Lower lobe of right lung (tissue), 2 donors: ENCODE data around the gene TRMT11. TPM values are rescaled to one million over a fixed set of nuclear protein-coding genes. Genes with fewer than 3 reads are reported as not detected.

Experiments
- ATAC-seq, 2 donors: fragments of 200-7000 bp; cut with Tn5 transposase; one replicate each; pipeline ENCODE4 v1.9.1; 2020 to 2022; ENCODE audit warnings: mild to moderate bottlenecking in 2 of 2, moderate library complexity in 2 of 2
- DNase-seq: peaks from one replicate; pipeline ENCODE4 v3.0.0-alpha.2; 2020
- H3K27ac ChIP-seq: fragments of 200-600 bp; one replicate; pipeline ENCODE4 v1.8.0; 2022
- H3K27me3 ChIP-seq: fragments of 200-600 bp; one replicate; pipeline ENCODE4 v1.8.0; 2022; ENCODE audit warnings: low read depth
- H3K36me3 ChIP-seq: fragments of 200-600 bp; one replicate; pipeline ENCODE4 v1.8.0; 2022; ENCODE audit warnings: mild to moderate bottlenecking
- H3K4me1 ChIP-seq: fragments of 200-600 bp; one replicate; pipeline ENCODE4 v1.8.0; 2022
- H3K4me3 ChIP-seq: fragments of 200-600 bp; one replicate; pipeline ENCODE4 v1.8.0; 2022; ENCODE audit warnings: mild to moderate bottlenecking
- H3K9me3 ChIP-seq: fragments of 200-600 bp; one replicate; pipeline ENCODE4 v1.8.0; 2022
- intact Hi-C: fragments of 100-400 bp; cut with DNase I; formaldehyde crosslinking; loops from one replicate; pipeline ENCODE4 v1.11.0; 2022
- total RNA-seq: library from RNA; stranded (reverse); fragmentation: NEBNext Ultra II Directional; extraction: Animal tissue kit (Norgen Biotek cat#: 25700); gene quantifications from one replicate; pipeline ENCODE4 v1.2.1, GENCODE V29; 2021
- TF ChIP-seq, protein P1 (sequence below): fragments of 200-600 bp; IDR thresholded peaks from one replicate; pipeline ENCODE4 v1.8.0; 2022; ENCODE audit warnings: antibody characterized with exemption, mild to moderate bottlenecking
- donor health status: DM: no; HTN: yes; CAD: no; lungs with severe emphysema.

The TRMT11 gene
- total RNA-seq, 1 donor from 2014 or later = 17.1 TPM

DNA sequence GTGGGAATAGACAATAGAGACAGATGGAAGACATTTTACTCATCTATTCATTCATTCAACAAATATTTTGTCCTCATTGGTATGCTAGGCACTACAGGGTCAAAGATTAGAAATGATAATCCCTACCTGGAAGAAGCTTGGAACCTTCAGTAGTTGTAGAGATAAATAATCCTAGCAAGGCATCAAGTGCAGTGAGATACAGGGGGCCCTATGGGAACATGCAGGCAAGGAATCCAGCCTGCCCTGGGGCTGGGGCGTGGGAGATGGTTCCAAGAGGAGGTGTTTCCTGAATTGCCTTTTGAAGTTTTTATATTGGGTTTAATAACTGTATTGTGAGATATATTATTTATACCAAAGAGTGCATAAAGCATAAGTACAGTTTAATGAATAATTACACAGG, 64.5 kb downstream of the TRMT11 start:
- intact Hi-C loops = no loop called here
- ATAC-seq (no peak), DNase-seq (no peak)
- no peak overlapping the region for H3K4me3 ChIP-seq
- no peaks in the 10 kb centered on the region for H3K27me3 ChIP-seq
- no peak overlapping the region for H3K27ac ChIP-seq
- TF ChIP-seq, protein P1, sequence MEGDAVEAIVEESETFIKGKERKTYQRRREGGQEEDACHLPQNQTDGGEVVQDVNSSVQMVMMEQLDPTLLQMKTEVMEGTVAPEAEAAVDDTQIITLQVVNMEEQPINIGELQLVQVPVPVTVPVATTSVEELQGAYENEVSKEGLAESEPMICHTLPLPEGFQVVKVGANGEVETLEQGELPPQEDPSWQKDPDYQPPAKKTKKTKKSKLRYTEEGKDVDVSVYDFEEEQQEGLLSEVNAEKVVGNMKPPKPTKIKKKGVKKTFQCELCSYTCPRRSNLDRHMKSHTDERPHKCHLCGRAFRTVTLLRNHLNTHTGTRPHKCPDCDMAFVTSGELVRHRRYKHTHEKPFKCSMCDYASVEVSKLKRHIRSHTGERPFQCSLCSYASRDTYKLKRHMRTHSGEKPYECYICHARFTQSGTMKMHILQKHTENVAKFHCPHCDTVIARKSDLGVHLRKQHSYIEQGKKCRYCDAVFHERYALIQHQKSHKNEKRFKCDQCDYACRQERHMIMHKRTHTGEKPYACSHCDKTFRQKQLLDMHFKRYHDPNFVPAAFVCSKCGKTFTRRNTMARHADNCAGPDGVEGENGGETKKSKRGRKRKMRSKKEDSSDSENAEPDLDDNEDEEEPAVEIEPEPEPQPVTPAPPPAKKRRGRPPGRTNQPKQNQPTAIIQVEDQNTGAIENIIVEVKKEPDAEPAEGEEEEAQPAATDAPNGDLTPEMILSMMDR = no peak
- H3K9me3 ChIP-seq = no peaks in the 10 kb centered on the region
- H3K4me1 ChIP-seq = peaks cover 9% of the 10 kb centered on the region
- H3K36me3 ChIP-seq = peaks cover 24% of the 10 kb centered on the region

DNA sequence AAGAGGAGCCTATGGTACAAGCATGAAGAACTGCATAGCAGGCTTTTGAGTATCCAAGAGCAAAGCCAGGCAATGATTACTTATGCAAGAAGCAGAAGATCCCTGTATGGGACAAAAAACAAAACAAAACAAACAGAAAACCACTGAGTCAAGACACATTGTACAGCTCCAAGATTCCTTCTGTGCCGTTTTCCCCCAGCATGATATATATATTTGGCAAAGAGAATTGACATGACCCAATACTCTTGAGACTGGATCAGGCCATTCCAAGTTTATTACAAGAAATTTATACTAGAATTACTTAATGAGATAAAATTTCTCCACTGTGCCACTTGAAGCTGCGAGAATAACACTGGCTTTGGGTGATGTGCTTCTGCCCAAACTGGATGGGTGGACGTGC, 65.5 kb downstream of the TRMT11 start:
- intact Hi-C loops = no loop called here
- no peaks in the 10 kb centered on the region for H3K9me3 ChIP-seq
- ATAC-seq (no peak), DNase-seq (no peak)
- H3K27ac ChIP-seq = no peak overlapping the region
- H3K36me3 ChIP-seq = peaks cover 24% of the 10 kb centered on the region
- peaks cover 9% of the 10 kb centered on the region for H3K4me1 ChIP-seq
- TF ChIP-seq, protein P1 = no peak
- no peak overlapping the region for H3K4me3 ChIP-seq
- H3K27me3 ChIP-seq = no peaks in the 10 kb centered on the region

DNA sequence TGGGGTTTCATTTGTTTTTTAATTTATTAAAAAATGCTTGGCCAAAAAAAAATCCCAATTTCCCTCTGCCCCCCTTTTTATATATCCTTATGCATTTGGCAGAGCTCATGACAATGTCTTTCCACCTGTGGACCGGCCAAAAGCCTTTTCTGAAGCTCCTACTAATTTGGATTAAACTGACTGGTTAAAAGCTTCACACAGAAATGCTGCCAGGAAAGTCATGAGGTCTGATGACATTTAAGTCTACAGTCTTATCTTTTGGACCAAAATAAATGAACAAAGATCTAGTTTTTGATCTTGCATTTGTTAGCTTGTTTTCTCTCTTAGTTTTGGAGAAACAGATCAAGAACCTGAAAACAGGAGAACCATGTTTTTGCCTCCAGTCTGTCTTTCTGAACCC, 66.1 kb downstream of the TRMT11 start:
- ATAC-seq (no peak), DNase-seq (no peak)
- Histone ChIP-seq H3K27ac (no peak overlapping the region), H3K4me3 (no peak overlapping the region), H3K9me3 (no peaks in the 10 kb centered on the region), H3K36me3 (peaks cover 21% of the 10 kb centered on the region), H3K27me3 (no peaks in the 10 kb centered on the region), H3K4me1 (peaks cover 9% of the 10 kb centered on the region)
- intact Hi-C loops = no loop called here
- TF ChIP-seq, protein P1 = no peak

DNA sequence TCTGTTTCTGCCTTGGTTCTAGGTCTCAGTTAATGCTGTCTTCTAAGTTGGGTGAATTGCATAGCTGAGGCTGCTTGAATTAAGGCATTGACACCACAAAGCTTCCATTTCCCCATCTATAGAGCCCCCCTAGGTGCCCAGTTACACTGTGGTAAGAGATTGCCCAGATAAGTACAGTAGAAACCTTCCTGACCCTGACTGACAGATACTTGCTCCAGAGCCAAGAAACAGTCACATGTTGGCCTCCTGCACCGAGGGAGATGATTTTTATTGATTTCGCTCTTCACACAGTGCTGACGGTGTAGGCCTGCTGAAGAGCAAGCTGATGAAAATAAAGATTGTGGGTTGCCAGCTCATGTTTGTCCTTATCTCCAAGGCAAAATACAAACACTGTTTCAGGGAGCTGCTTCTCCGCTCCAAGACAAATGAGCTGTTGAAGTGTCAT, 67.9 kb downstream of the TRMT11 start:
- Histone ChIP-seq H3K27me3 (no peaks in the 10 kb centered on the region), H3K36me3 (peaks cover 12% of the 10 kb centered on the region), H3K9me3 (no peaks in the 10 kb centered on the region), H3K4me3 (no peak overlapping the region), H3K4me1 (peaks cover 9% of the 10 kb centered on the region), H3K27ac (no peak overlapping the region)
- intact Hi-C loops = no loop called here
- TF ChIP-seq, protein P1 = no peak
- peak; percentile 44 to 76 for ATAC-seq
- no peak for DNase-seq

DNA sequence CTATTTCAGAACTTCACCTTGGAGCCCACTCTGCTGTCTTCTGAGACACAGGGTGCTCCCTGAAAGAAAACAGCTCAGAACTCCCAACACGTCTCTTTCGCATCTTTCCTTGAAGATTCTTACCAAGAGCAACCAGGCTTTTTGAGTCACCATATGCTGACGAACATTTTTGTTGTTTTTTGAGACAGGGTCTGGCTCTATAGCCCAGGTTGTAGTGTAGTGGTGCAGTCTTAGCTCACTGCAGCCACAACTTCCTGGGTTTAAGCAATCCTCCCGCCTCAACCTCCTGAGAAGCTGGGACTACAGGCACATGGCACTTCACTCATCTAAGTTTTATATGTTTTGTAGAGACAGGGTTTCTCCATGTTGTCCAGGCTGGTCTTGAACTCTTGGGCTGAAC, 68.5 kb downstream of the TRMT11 start:
- no peaks in the 10 kb centered on the region for H3K27me3 ChIP-seq
- TF ChIP-seq, protein P1 = no peak
- H3K4me3 ChIP-seq = no peak overlapping the region
- DNase-seq = no peak
- peaks cover 9% of the 10 kb centered on the region for H3K4me1 ChIP-seq
- no peaks in the 10 kb centered on the region for H3K9me3 ChIP-seq
- ATAC-seq = no peak
- intact Hi-C loops = no loop called here
- H3K27ac ChIP-seq = no peak overlapping the region
- H3K36me3 ChIP-seq = peaks cover 12% of the 10 kb centered on the region

DNA sequence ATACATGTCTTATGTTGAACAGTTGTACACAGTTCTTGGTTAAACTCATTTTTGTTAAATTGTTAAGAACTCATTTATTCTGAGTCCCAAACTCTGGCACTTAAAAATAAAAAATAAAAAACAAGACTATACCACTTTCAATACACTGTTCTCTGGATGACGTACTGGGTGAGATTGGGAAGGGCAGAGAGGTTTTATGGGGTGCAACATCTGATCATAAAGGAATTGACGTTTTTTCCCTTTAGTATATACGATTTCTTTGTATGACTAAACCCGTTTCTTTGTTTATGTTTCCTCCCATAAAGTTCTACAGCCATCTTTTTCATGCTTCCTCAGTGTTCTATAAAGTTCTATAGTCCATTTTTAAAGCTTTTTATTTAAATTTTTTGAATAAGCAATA, 69.1 kb downstream of the TRMT11 start:
- peaks cover 14% of the 10 kb centered on the region for H3K36me3 ChIP-seq
- no peak for ATAC-seq

More for the DNA sequence above, 69.1 kb downstream of the TRMT11 start:
- Histone ChIP-seq H3K4me3 (no peak overlapping the region), H3K9me3 (no peaks in the 10 kb centered on the region), H3K27me3 (no peaks in the 10 kb centered on the region), H3K4me1 (peaks cover 9% of the 10 kb centered on the region), H3K27ac (no peak overlapping the region)
- DNase-seq = no peak
- TF ChIP-seq, protein P1 = no peak
- intact Hi-C loops = no loop called here
